GM12878 (cell line): Measurements from ENCODE around the gene SCN11A. TPM values are rescaled to one million over a fixed set of nuclear protein-coding genes. Genes with fewer than 3 reads are reported as not detected.

ENCODE experiments used
- BMI1 ChIP-seq: fragments of 450-650 bp; IDR thresholded peaks from 2 replicates; pipeline ENCODE4 v1.6.1; 2016; ENCODE audit warnings: mild to moderate bottlenecking, moderate library complexity, borderline replicate concordance
- CHD2 ChIP-seq: IDR thresholded peaks from 2 replicates; pipeline ENCODE4 v1.6.1; 2011; ENCODE audit warnings: low read depth, low read length, improper control_type of control experiment, borderline replicate concordance
- EGR1 ChIP-seq, 2 experiments: IDR thresholded peaks; 1 replicate in 1 of 2; 2 replicates in 1 of 2; pipeline ENCODE4 v1.6.1; 2011 to 2012; ENCODE audit warnings: low read depth in 2 of 2, low read length in 2 of 2, borderline replicate concordance in 1 of 2, mild to moderate bottlenecking in 1 of 2, moderate library complexity in 1 of 2
- ELK1 ChIP-seq: IDR thresholded peaks from 2 replicates; pipeline ENCODE4 v1.6.1; 2012; ENCODE audit warnings: low read depth, low read length, improper control_type of control experiment
- HDAC2 ChIP-seq: fragments of 200-600 bp; sonication (generic); IDR thresholded peaks from 2 replicates; pipeline ENCODE4 v1.6.1; 2017
- HDGF ChIP-seq: fragments of 450-650 bp; IDR thresholded peaks from 2 replicates; pipeline ENCODE4 v1.6.1; 2016; ENCODE audit warnings: antibody characterized with exemption
- MYB ChIP-seq: fragments of 150-350 bp; IDR thresholded peaks from 2 replicates; pipeline ENCODE4 v1.6.1; 2014; ENCODE audit warnings: mild to moderate bottlenecking, low read depth, low read length, borderline replicate concordance
- NR2C1 ChIP-seq: fragments of 450-650 bp; IDR thresholded peaks from 2 replicates; pipeline ENCODE4 v1.6.1; 2017; ENCODE audit warnings: antibody characterized with exemption, mild to moderate bottlenecking, moderate library complexity
- PBX3 ChIP-seq: IDR thresholded peaks from 2 replicates; pipeline ENCODE4 v1.6.1; 2011; ENCODE audit warnings: mild to moderate bottlenecking, low read depth, low read length, moderate library complexity; ENCODE audit not compliant: insufficient replicate concordance
- PKNOX1 ChIP-seq: fragments of 450-650 bp; IDR thresholded peaks from 2 replicates; pipeline ENCODE4 v1.6.1; 2016; ENCODE audit warnings: mild to moderate bottlenecking
- POLR2A ChIP-seq: IDR thresholded peaks from 2 replicates; pipeline ENCODE4 v1.6.1; 2011; ENCODE audit warnings: low read depth, mild to moderate bottlenecking, low read length
- POLR2AphosphoS2 ChIP-seq: IDR thresholded peaks from 2 replicates; pipeline ENCODE4 v1.6.1; 2011; ENCODE audit warnings: low read depth, mild to moderate bottlenecking, low read length, improper control_type of control experiment, moderate library complexity
- POU2F2 ChIP-seq: IDR thresholded peaks from 3 replicates; pipeline ENCODE4 v1.6.1; 2011; ENCODE audit warnings: low read depth, mild to moderate bottlenecking, low read length, borderline replicate concordance
- RB1 ChIP-seq: fragments of 450-650 bp; formaldehyde crosslinking; IDR thresholded peaks from 2 replicates; pipeline ENCODE4 v1.6.1; 2017; ENCODE audit warnings: mild to moderate bottlenecking, borderline replicate concordance
- RELB ChIP-seq: fragments of 450-650 bp; IDR thresholded peaks from 2 replicates; pipeline ENCODE4 v1.6.1; 2017; ENCODE audit warnings: low read depth, mild to moderate bottlenecking, moderate library complexity
- SIN3A ChIP-seq: IDR thresholded peaks from 2 replicates; pipeline ENCODE4 v1.6.1; 2012; ENCODE audit warnings: low read depth, low read length, improper control_type of control experiment
- SMAD1 ChIP-seq: fragments of 450-650 bp; IDR thresholded peaks from 2 replicates; pipeline ENCODE4 v1.6.1; 2018; ENCODE audit warnings: mild to moderate bottlenecking, low read depth; ENCODE audit not compliant: partially characterized antibody
- SMAD5 ChIP-seq: IDR thresholded peaks from 2 replicates; pipeline ENCODE4 v1.6.1; 2016; ENCODE audit warnings: antibody characterized with exemption, low read depth
- TCF12 ChIP-seq: IDR thresholded peaks from 2 replicates; pipeline ENCODE4 v1.6.1; 2011; ENCODE audit warnings: low read depth, mild to moderate bottlenecking, low read length
- polyA plus RNA-seq, 11 experiments: library from polyadenylated mRNA; depleted of rRNA in 4 of 11; unstranded in 6 of 11; stranded (reverse) in 5 of 11; fragments of >200 nt; fragmentation: Nextera tagmentation in 4 of 11; fragmentation: Illumina TruSeq in 1 of 11; extraction: Ambion mirVana in 4 of 11; extraction: Trizol in 1 of 11; gene quantifications; 1 replicate in 1 of 11; 2 replicates in 10 of 11; pipeline versions ENCODE4 v1.2.1 to v1.2.3, GENCODE V29; 2011 to 2016; ENCODE audit warnings: inconsistent platforms in 2 of 11, missing spikeins in 2 of 11, low read depth in 1 of 11
- total RNA-seq, 4 experiments: library from RNA; depleted of rRNA in 3 of 4; stranded (reverse); fragments of >200 nt in 3 of 4; fragmentation: Illumina TruSeq in 1 of 4; extraction: Trizol in 1 of 4; gene quantifications; 2 replicates each; pipeline versions ENCODE4 v1.2.1 to v1.2.3, GENCODE V29; 2013 to 2021
- TF ChIP-seq, protein P1 (sequence below): fragments of 450-650 bp; IDR thresholded peaks from 2 replicates; pipeline ENCODE4 v1.6.1; 2016; ENCODE audit warnings: mild to moderate bottlenecking, moderate library complexity, borderline replicate concordance

SCN11A gene
- total and polyA plus RNA-seq, 10 of the 15 experiments (the other 5 are each of a cell fraction or from before 2014, with no cell fraction given) = under 0.01 to 0.14 (median 0.03) TPM; not detected in 4

DNA sequence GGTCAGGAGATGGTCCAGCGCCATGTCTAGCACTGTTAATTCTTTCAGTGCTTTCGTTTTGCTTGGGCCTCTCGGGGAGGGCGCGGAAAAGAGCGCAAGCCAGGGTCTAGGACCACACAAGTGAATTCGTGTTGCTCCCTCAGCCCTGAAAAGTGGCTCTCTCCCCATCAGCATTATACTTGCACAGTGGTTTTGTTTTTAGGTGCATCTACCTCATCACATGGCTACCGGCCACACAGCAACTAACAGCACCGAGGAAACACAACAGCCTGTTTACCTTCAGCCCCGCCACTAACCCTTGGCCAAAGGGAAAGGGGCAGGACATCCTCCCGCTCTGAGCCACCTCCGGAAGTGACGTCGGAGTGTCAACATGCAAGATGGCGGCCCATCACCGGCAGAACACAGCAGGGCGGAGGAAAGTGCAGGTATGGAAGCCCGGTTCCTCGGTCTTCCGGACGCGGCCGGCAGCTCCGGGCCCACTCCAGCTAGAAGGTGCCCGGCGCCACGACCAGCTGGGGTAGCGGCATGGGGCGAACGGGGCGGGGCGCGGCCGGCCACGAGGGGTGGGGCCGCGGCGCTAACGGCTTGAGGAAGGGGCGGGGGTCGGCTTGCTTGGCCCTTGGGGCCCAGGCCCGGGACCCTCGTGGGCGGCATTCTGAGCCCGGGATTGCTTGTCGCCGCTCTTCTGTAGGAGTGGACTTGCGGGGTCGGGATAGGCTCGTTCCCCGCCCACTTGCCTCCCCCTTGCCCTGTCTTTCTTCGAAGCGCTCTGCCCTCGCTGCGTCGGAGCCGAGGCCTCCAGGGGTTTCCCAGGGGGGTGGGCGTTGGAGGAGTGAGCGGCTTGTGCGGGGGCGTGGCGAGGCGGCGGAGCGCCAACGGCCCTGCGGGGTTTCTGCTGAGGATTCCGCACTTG, at the start of gene SCN11A, which contains the start of gene WDR48 (continued):
- TF ChIP-seq SMAD5 = peak; percentile 85
- 0 out of 2 replicates have a peak, but pooled peaks have one; percentile 54 for TF ChIP-seq HDGF
- TF ChIP-seq RELB = peak; percentile 84; the same call in 1 of the 2 replicates
- peak; percentile 61 for TF ChIP-seq PBX3
- peak; percentile 89 for TF ChIP-seq SMAD1
- TF ChIP-seq PKNOX1 = peak; percentile 87
- TF ChIP-seq CHD2 = peak; percentile 36; the same call in 1 of the 2 replicates
- TF ChIP-seq BMI1 = no peak; the same call in 1 of the 2 replicates
- peak; percentile 62 for TF ChIP-seq TCF12
- peak; percentile 84 for TF ChIP-seq SIN3A
- TF ChIP-seq POU2F2 = peak; percentile 91
- TF ChIP-seq NR2C1 = peak; percentile 77
- peak; percentile 78 for TF ChIP-seq ELK1
- peak in 1 of 2 experiments; percentile 95; a peak in 2 of 3 replicates for TF ChIP-seq EGR1 (IDR thresholded peaks at IDR 0.05; ENCODE audit: borderline replicate concordance in 1 of 2, low read depth in 2 of 2, low read length in 2 of 2)
- no peak for TF ChIP-seq MYB
- TF ChIP-seq POLR2A = peak; percentile 98
- TF ChIP-seq RB1 = peak; percentile 54; the same call in 1 of the 2 replicates
- no peak; the same call in 1 of the 2 replicates for TF ChIP-seq HDAC2
- TF ChIP-seq, protein P1, sequence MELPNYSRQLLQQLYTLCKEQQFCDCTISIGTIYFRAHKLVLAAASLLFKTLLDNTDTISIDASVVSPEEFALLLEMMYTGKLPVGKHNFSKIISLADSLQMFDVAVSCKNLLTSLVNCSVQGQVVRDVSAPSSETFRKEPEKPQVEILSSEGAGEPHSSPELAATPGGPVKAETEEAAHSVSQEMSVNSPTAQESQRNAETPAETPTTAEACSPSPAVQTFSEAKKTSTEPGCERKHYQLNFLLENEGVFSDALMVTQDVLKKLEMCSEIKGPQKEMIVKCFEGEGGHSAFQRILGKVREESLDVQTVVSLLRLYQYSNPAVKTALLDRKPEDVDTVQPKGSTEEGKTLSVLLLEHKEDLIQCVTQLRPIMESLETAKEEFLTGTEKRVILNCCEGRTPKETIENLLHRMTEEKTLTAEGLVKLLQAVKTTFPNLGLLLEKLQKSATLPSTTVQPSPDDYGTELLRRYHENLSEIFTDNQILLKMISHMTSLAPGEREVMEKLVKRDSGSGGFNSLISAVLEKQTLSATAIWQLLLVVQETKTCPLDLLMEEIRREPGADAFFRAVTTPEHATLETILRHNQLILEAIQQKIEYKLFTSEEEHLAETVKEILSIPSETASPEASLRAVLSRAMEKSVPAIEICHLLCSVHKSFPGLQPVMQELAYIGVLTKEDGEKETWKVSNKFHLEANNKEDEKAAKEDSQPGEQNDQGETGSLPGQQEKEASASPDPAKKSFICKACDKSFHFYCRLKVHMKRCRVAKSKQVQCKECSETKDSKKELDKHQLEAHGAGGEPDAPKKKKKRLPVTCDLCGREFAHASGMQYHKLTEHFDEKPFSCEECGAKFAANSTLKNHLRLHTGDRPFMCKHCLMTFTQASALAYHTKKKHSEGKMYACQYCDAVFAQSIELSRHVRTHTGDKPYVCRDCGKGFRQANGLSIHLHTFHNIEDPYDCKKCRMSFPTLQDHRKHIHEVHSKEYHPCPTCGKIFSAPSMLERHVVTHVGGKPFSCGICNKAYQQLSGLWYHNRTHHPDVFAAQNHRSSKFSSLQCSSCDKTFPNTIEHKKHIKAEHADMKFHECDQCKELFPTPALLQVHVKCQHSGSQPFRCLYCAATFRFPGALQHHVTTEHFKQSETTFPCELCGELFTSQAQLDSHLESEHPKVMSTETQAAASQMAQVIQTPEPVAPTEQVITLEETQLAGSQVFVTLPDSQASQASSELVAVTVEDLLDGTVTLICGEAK = peak; percentile 87
- peak; percentile 92 for TF ChIP-seq POLR2AphosphoS2
